Measurements from ENCODE around the gene HDAC8. TPM values are rescaled to one million over a fixed set of nuclear protein-coding genes. Genes with fewer than 3 reads are reported as not detected.
A peak's percentile ranks its signal among the peaks of the same experiment; 100 is the strongest.

The HDAC8 gene
- total and polyA plus RNA-seq, 9 of the 15 experiments (the other 6 are each of a cell fraction or from before 2014, with no cell fraction given), result 18.9 to 53.8 (median 28.7) TPM

GRCh38 chrX:72280321-72280845 lies 292.3 kb downstream of the HDAC8 start (continued):
- TF ChIP-seq ZNF407 (IDR thresholded peaks at IDR 0.05; ENCODE audit: low read depth) (no peak), ASH1L (IDR thresholded peaks at IDR 0.05; ENCODE audit: borderline replicate concordance, low read depth, partially characterized antibody) (no peak), MBD2 (IDR thresholded peaks at IDR 0.05; ENCODE audit: borderline replicate concordance, low read depth) (no peak), RNF2 (IDR thresholded peaks at IDR 0.05) (no peak), NEUROD1 (IDR thresholded peaks at IDR 0.05; ENCODE audit: borderline replicate concordance, low read depth, low read length, partially characterized antibody) (no peak), TCF7 (IDR thresholded peaks at IDR 0.05; ENCODE audit: borderline replicate concordance) (no peak), MAX (CRISPR knock-in tag; IDR thresholded peaks at IDR 0.05) (no peak), ERF (CRISPR knock-in tag; IDR thresholded peaks at IDR 0.05) (no peak), ZNF511 (CRISPR knock-in tag; IDR thresholded peaks at IDR 0.05) (no peak), EZH2 (IDR thresholded peaks at IDR 0.05; ENCODE audit: borderline replicate concordance, low read depth, low read length) (no peak), KAT8 (IDR thresholded peaks at IDR 0.05; ENCODE audit: low read depth) (no peak), RBM17 (IDR thresholded peaks at IDR 0.05; ENCODE audit: borderline replicate concordance, low read depth, low read length) (no peak), NR1H2 (CRISPR knock-in tag; IDR thresholded peaks at IDR 0.05) (no peak), POLR2B (IDR thresholded peaks at IDR 0.05; ENCODE audit: low read depth, partially characterized antibody) (no peak), TCF7L2 (IDR thresholded peaks at IDR 0.05; ENCODE audit: low read depth, low read length) (no peak), MITF (IDR thresholded peaks at IDR 0.05) (peak; percentile 49; the same call in 1 of the 2 replicates)
